Activated CD4-positive, CD25-positive, alpha-beta regulatory T cell treated with anti-CD3 and anti-CD28 coated beads, Interleukin-2, amount 50 U/mL, for 72 hours (primary cell): Measurements from ENCODE around the gene AFAP1.

Experiments
- DNase-seq: peaks from one replicate; pipeline ENCODE4 v3.0.0; 2021

The AFAP1 gene

GRCh38 chr4:7863911-7864681 lies 75.6 kb downstream of the AFAP1 start:
- no peak for DNase-seq

GRCh38 chr4:7862561-7863192 lies 77.0 kb downstream of the AFAP1 start:
- no peak for DNase-seq

GRCh38 chr4:7861440-7861881 lies 78.2 kb downstream of the AFAP1 start:
- no peak for DNase-seq

GRCh38 chr4:7860600-7861163 lies 79.0 kb downstream of the AFAP1 start:
- no peak for DNase-seq

GRCh38 chr4:7859326-7859725 lies 80.3 kb downstream of the AFAP1 start:
- no peak for DNase-seq

- DNase-seq = no peak
Measured at GRCh38 chr4:7858498-7858897, 81.2 kb downstream of the AFAP1 start.

- DNase-seq = no peak
Measured at GRCh38 chr4:7857993-7858392, 81.7 kb downstream of the AFAP1 start.

- no peak for DNase-seq
Measured at GRCh38 chr4:7857238-7857701, 82.4 kb downstream of the AFAP1 start.

- DNase-seq = no peak
Measured at GRCh38 chr4:7855731-7856130, 83.9 kb downstream of the AFAP1 start.

- no peak for DNase-seq
Measured at GRCh38 chr4:7854697-7855370, 84.8 kb downstream of the AFAP1 start.

- no peak for DNase-seq
Measured at GRCh38 chr4:7854216-7854615, 85.4 kb downstream of the AFAP1 start.

- DNase-seq = no peak
Measured at GRCh38 chr4:7853271-7853670, 86.4 kb downstream of the AFAP1 start.

- DNase-seq = no peak
Measured at GRCh38 chr4:7852568-7853185, 87.0 kb downstream of the AFAP1 start.

GRCh38 chr4:7850489-7850888 lies 89.2 kb downstream of the AFAP1 start:
- DNase-seq = no peak

- no peak for DNase-seq
Measured at GRCh38 chr4:7847206-7847605, 92.5 kb downstream of the AFAP1 start.

GRCh38 chr4:7845493-7846128 lies 94.0 kb downstream of the AFAP1 start:
- no peak for DNase-seq

- DNase-seq = no peak
Measured at GRCh38 chr4:7844594-7844991, 95.1 kb downstream of the AFAP1 start.

GRCh38 chr4:7843831-7844593 lies 95.6 kb downstream of the AFAP1 start:
- peak; percentile 57 for DNase-seq

- no peak for DNase-seq
Measured at GRCh38 chr4:7842384-7843279, 97.0 kb downstream of the AFAP1 start.

- DNase-seq = no peak
Measured at GRCh38 chr4:7841894-7842293, 97.8 kb downstream of the AFAP1 start.

- no peak for DNase-seq
Measured at GRCh38 chr4:7841071-7841470, 98.6 kb downstream of the AFAP1 start.
